A673 (cell line): Measurements from ENCODE around the gene RPS21. TPM values are rescaled to one million over a fixed set of nuclear protein-coding genes. Genes with fewer than 3 reads are reported as not detected.

Experiments used
- BruUV-seq: library from RNA; stranded (reverse); fragments of 400-500 nt; replicated peaks from 2 replicates; lab custom pipeline; 2021; lab: Mats Ljungman, UMichigan
- CTCF ChIA-PET: fragments of 300-600 bp; sonication (Branson Sonifier 250); formaldehyde crosslinking; loops from one replicate; lab custom pipeline; 2022; ENCODE audit warnings: antibody characterized with exemption; lab: Charles Lee
- POLR2A ChIA-PET: fragments of 300-600 bp; sonication (Branson Sonifier 250); formaldehyde crosslinking; loops from one replicate; lab custom pipeline; 2022; ENCODE audit warnings: antibody characterized with exemption; ENCODE audit not compliant: low non-redundant PET; lab: Charles Lee
- DNase-seq: peaks from one replicate; pipeline ENCODE4 v3.0.0-alpha.2; 2015; ENCODE audit warnings: low spot score
- H3K27ac ChIP-seq: fragments of 200-600 bp; sonication (generic); 2 replicates; pipeline ENCODE4 v1.5.1; 2016; ENCODE audit warnings: mixed run types, low read depth, mild to moderate bottlenecking, mixed read lengths, antibody characterized with exemption, low read length; ENCODE audit not compliant: poor library complexity, severe bottlenecking
- H3K27me3 ChIP-seq: fragments of 200-600 bp; sonication (generic); replicated peaks from 2 replicates; pipeline ENCODE4 v1.6.1; 2017; ENCODE audit warnings: mixed run types, low read depth, mild to moderate bottlenecking, mixed read lengths, antibody characterized with exemption, low read length; ENCODE audit not compliant: insufficient read depth, poor library complexity
- H3K36me3 ChIP-seq: fragments of 200-600 bp; sonication (generic); 2 replicates; pipeline ENCODE4 v1.6.1; 2016; ENCODE audit warnings: mixed run types, mild to moderate bottlenecking, mixed read lengths, antibody characterized with exemption, low read length; ENCODE audit not compliant: insufficient read depth, poor library complexity, severe bottlenecking
- H3K4me1 ChIP-seq: fragments of 200-600 bp; sonication (generic); 2 replicates; pipeline ENCODE4 v1.6.1; 2017; ENCODE audit warnings: mixed run types, mild to moderate bottlenecking, mixed read lengths, antibody characterized with exemption, low read length; ENCODE audit not compliant: insufficient read depth, poor library complexity, severe bottlenecking
- H3K4me3 ChIP-seq: fragments of 200-600 bp; sonication (generic); 2 replicates; pipeline ENCODE4 v1.5.1; 2016; ENCODE audit warnings: low read depth, mixed run types, mild to moderate bottlenecking, mixed read lengths, low read length; ENCODE audit not compliant: poor library complexity, severe bottlenecking
- H3K9me3 ChIP-seq: fragments of 200-600 bp; sonication (generic); 2 replicates; pipeline ENCODE4 v1.6.1; 2016; ENCODE audit warnings: mixed run types, low read depth, mild to moderate bottlenecking, mixed read lengths, antibody characterized with exemption, low read length; ENCODE audit not compliant: poor library complexity, severe bottlenecking
- EZH2 ChIP-seq: fragments of 200-600 bp; sonication (generic); IDR thresholded peaks from 2 replicates; pipeline ENCODE4 v1.6.1; 2017; ENCODE audit warnings: borderline replicate concordance, low read depth, mild to moderate bottlenecking, mixed read lengths, antibody characterized with exemption, low read length; ENCODE audit not compliant: poor library complexity, severe bottlenecking
- intact Hi-C: fragments of 100-400 bp; cut with micrococcal nuclease; formaldehyde crosslinking; loops from one replicate; pipeline ENCODE4 v1.10.0; 2022; ENCODE audit not compliant: unreplicated experiment
- total RNA-seq: library from RNA; stranded (reverse); gene quantifications from 2 replicates; pipeline ENCODE4 v1.2.3, GENCODE V29; 2021
- TF ChIP-seq, protein P1 (sequence below): fragments of 300-800, 200-600 bp; sonication (generic); conservative IDR thresholded peaks from 2 replicates; pipeline ENCODE4 v1.5.1; 2017; ENCODE audit warnings: low read depth, mild to moderate bottlenecking, antibody characterized with exemption, low read length, moderate library complexity, mixed read lengths

Gene RPS21
- total RNA-seq, 1 experiment from 2014 or later: 1,506 TPM

DNA sequence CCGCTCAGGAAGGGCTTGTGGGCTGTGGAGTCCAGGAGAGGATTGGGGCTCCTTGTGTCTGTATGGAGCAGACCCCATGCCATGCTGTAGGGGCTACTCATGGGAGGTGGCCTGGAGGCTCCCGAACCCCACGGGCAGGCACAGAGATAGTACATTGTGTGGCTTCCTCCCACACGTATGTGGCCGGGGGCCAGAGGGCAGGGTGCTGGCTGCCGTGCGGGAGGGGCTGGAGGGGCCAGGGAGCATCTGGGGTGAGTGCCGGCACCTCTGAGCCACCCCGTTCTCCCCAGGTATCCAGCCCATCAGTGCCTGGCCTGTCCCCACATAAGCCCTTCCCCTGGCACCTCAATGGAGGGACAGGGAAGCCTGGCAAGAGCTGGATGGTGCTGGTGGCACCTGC, 32.9 kb downstream of the RPS21 start:
- Histone ChIP-seq H3K27ac (no peak overlapping the region), H3K9me3 (no peaks in the 10 kb centered on the region), H3K4me1 (no peaks in the 10 kb centered on the region), H3K27me3 (peaks cover 12% of the 10 kb centered on the region), H3K36me3 (no peaks in the 10 kb centered on the region), H3K4me3 (no peak overlapping the region)
- ChIA-PET CTCF (no interaction called here), POLR2A (no interaction called here)
- intact Hi-C loops: no loop called here
- BruUV-seq: no TSS peak
- TF ChIP-seq EZH2: no peak
- TF ChIP-seq, protein P1, sequence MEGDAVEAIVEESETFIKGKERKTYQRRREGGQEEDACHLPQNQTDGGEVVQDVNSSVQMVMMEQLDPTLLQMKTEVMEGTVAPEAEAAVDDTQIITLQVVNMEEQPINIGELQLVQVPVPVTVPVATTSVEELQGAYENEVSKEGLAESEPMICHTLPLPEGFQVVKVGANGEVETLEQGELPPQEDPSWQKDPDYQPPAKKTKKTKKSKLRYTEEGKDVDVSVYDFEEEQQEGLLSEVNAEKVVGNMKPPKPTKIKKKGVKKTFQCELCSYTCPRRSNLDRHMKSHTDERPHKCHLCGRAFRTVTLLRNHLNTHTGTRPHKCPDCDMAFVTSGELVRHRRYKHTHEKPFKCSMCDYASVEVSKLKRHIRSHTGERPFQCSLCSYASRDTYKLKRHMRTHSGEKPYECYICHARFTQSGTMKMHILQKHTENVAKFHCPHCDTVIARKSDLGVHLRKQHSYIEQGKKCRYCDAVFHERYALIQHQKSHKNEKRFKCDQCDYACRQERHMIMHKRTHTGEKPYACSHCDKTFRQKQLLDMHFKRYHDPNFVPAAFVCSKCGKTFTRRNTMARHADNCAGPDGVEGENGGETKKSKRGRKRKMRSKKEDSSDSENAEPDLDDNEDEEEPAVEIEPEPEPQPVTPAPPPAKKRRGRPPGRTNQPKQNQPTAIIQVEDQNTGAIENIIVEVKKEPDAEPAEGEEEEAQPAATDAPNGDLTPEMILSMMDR: no peak
- no peak for DNase-seq

DNA sequence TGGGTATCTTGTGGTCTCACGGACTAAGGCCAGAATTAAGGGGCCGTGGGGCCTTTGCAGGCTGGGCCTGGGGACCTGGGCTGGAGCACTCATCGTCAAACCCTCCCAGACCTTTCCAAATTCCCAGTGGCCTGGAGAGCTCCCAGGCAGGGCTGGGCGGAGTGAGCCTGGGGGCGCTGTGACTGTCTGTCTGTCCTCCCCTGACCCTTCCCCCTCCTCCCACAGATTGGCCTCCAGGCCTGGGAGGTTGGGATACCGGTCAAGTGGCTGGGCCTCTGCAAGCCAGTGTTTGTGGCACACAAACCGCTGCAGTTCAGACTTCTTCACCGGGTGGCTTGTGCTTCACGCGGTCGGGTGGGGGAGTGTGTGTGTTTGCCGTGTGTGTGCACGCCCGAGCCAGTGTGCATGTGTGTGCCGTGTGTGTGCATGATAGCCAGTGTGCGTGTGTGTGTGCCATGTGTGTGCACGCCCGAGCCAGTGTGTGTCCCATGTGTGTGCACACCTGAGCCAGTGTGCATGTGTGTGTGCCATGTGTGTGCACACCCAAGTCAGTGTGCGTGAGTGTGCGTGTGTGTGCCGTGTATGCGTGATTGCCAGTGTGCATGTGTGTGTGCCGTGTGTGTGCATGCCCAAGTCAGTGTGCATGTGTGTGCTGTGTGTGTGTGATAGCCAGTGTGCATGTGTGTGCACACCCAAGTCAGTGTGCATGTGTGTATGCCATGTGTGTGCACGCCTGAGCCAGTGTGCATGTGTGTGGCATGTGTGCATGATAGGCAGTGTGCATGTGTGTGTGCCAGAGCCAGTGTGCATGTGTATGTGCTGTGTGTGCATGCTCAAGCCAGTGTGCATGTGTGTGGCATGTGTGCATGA, 34.2 kb downstream of the RPS21 start:
- H3K36me3 ChIP-seq: no peaks in the 10 kb centered on the region
- CTCF ChIA-PET: no interaction called here
- intact Hi-C loops: no loop called here
- H3K9me3 ChIP-seq: no peaks in the 10 kb centered on the region
- TF ChIP-seq, protein P1: no peak
- TF ChIP-seq EZH2: no peak
- H3K27me3 ChIP-seq: peaks cover 12% of the 10 kb centered on the region
- no TSS peak for BruUV-seq
- no peak overlapping the region for H3K4me3 ChIP-seq
- no peaks in the 10 kb centered on the region for H3K4me1 ChIP-seq
- DNase-seq: no peak
- H3K27ac ChIP-seq: no peak overlapping the region
- POLR2A ChIA-PET: no interaction called here

DNA sequence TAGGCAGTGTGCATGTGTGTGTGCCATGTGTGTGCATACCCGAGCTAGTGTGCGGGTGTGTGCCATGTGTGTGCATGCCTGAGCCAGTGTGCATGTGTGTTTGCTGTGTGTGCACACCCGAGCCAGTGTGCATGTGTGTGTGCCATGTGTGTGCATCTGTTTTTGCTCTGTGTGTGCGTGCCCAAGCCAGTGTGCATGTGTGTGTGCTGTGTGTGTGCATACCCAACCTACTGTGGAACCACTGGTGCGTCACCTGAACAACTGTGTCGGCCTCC, 34.8 kb downstream of the RPS21 start:
- no peaks in the 10 kb centered on the region for H3K36me3 ChIP-seq
- no peaks in the 10 kb centered on the region for H3K4me1 ChIP-seq
- POLR2A ChIA-PET: no interaction called here
- H3K27me3 ChIP-seq: peaks cover 12% of the 10 kb centered on the region
- H3K27ac ChIP-seq: no peak overlapping the region
- intact Hi-C loops: no loop called here
- DNase-seq: no peak
- TF ChIP-seq, protein P1: no peak
- TF ChIP-seq EZH2: no peak
- BruUV-seq: no TSS peak
- no peaks in the 10 kb centered on the region for H3K9me3 ChIP-seq
- H3K4me3 ChIP-seq: no peak overlapping the region
- CTCF ChIA-PET: no interaction called here
